NCI-H1048 (cell line): ENCODE results near the gene PRRG3.

Source experiments
- DNase-seq: peaks from one replicate; lab custom pipeline; 2025; lab: John Stamatoyannopoulos, UW

PRRG3 gene

GRCh38 chrX:151743651-151744470, 48.6 kb downstream of the PRRG3 start:
- DNase-seq, result no peak

DNA sequence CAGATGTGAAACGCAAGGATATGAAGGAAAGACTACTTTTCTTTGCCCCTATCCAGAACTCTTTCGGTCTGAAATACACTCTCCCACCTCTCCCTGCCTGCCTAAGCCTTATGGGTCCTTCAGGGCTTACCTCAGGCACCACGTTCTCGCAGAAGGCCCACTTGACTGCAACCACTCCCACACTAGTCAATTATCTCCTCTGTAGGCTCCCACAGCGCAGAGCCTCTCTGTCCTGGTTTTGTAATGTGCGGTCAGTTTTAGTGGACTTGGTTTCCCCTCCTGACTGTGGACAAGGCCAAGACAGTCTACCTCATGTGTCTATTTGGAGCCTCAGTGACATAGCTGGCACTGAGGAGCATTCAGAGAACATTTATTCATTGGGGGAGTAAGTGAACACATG, 50.4 kb downstream of the PRRG3 start:
- DNase-seq, result no peak

DNA sequence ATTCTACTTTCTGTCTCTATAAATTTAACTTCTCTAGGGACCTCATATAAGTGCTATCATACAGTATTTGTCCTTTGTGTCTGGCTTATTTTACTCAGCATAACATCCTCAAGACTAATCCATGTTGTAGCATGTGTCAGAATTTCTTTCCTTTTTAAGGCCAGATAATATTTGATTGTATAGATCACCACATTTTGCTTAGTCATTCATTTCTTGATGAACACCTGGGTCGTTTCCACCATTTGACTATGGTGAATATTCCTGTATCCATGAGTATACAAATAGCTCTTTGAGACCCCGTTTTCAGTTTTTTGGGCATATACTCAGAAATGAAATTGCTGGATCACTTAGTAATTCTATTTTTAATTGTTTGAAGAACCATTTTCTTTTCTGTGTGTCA, 51.2 kb downstream of the PRRG3 start:
- no peak for DNase-seq

DNA sequence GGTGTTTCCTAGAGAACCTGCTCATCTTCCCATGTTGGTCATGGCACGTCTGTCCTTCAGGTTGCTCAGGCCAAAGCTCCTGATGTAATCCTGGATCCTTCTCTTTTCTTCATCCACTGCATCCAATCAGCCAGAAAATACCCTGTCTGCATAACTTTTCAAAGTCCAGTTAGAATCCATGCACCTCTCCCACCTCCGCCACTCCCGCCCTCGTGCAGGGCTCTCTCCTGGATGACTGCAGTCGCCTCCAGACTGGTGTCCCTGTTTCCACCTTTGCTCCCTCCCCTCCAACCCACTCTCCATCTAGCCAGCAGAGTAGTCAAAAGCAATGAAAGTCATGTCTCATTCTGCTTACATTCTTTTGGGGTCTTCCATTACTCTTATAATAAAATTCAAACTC, 55.3 kb downstream of the PRRG3 start:
- DNase-seq, result no peak

DNA sequence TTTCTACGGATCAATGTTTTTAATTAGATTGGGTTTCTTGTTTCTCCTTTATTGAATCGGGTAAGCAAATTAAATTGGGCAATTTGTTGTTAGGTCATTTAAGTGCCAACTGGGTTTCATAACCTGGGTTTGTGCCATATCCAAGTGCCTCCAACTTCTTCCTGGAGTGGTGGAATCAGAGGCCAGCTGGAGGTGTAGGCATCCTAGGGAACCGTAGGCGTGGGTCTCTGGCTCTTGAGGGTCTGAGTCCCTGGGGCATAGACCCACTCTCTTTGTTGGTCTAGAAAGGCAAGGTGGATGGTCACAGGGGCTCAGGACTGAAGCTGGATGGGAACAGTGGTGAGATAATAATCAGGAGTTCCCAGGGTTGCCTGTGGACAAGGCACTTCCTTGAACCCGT, 57.6 kb downstream of the PRRG3 start:
- no peak for DNase-seq

- DNase-seq, result no peak
Observed at GRCh38 chrX:151753313-151754046, 58.2 kb downstream of the PRRG3 start.

DNA sequence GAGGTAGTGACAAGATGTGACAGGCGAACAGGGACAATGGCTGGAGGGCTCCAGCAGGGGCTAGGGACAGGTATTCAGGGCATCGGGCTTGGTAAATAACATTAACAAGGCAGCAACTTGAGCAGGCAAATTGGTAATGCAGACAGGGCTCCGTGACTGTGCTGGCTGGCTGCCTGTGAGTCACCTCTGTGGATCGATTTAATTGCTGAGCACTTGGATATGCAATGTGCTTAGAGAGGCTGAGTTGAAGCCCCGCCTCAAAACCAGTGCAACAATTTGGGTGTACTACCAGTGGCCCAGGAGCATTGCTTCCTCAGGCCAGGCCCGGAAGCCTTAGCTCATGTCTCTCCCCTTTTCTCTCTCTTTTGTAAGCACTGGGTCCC, 58.8 kb downstream of the PRRG3 start:
- no peak for DNase-seq

- DNase-seq, result no peak
Observed at GRCh38 chrX:151754641-151755215, 59.5 kb downstream of the PRRG3 start.
